HepG2 (cell line): ENCODE results near the gene NME1. TPM values are rescaled to one million over a fixed set of nuclear protein-coding genes. Genes with fewer than 3 reads are reported as not detected.

Experiments
- AGO2 ChIP-seq: fragments of 200-400 bp; formaldehyde crosslinking; optimal IDR thresholded peaks from 2 replicates; pipeline ENCODE3; 2017; ENCODE audit warnings: mild to moderate bottlenecking, low read depth, low read length, moderate library complexity
- HMG20A ChIP-seq: IDR thresholded peaks from 2 replicates; pipeline ENCODE4 v1.6.1; 2016; ENCODE audit warnings: borderline replicate concordance
- HNRNPK ChIP-seq: fragments of 200-400 bp; formaldehyde crosslinking; IDR thresholded peaks from 2 replicates; pipeline ENCODE4 v1.6.1; 2018; ENCODE audit warnings: low read length, low read depth, moderate library complexity, mild to moderate bottlenecking; ENCODE audit not compliant: poor library complexity, severe bottlenecking
- HOXA3 ChIP-seq: sonication (generic); formaldehyde crosslinking; IDR thresholded peaks from 2 replicates; pipeline ENCODE4 v1.5.0; 2020; ENCODE audit warnings: missing genetic modification reagents
- LCORL ChIP-seq, 2 experiments: fragments of 450-650 bp in 1 of 2; sonication (generic) in 1 of 2; formaldehyde crosslinking in 1 of 2; IDR thresholded peaks; 2 replicates each; pipeline versions ENCODE4 v1.5.0 to v1.6.1; 2017 to 2020; ENCODE audit warnings: antibody characterized with exemption in 1 of 2, missing genetic modification reagents in 1 of 2
- MNT ChIP-seq: fragments of 450-650 bp; IDR thresholded peaks from 2 replicates; pipeline ENCODE4 v1.6.1; 2016
- NONO ChIP-seq, 2 experiments: fragments of 450-650 bp in 1 of 2; sonication (generic) in 1 of 2; formaldehyde crosslinking in 1 of 2; IDR thresholded peaks in 1 of 2; conservative IDR thresholded peaks in 1 of 2; 2 replicates each; pipeline versions ENCODE4 v1.6.1 to v1.8.0; 2017 to 2022; ENCODE audit warnings: mild to moderate bottlenecking in 1 of 2, missing genetic modification reagents in 1 of 2, moderate library complexity in 1 of 2
- RBFOX2 ChIP-seq: fragments of 200-400 bp; formaldehyde crosslinking; IDR thresholded peaks from 2 replicates; pipeline ENCODE4 v1.6.1; 2017; ENCODE audit warnings: low read depth, mild to moderate bottlenecking, low read length
- RERE ChIP-seq: IDR thresholded peaks from 2 replicates; pipeline ENCODE4 v1.6.1; 2016; ENCODE audit warnings: low read depth, missing genetic modification reagents, missing compliant biosample characterization
- SCMH1 ChIP-seq: sonication (generic); formaldehyde crosslinking; IDR thresholded peaks from 2 replicates; pipeline ENCODE4 v1.9.0; 2021; ENCODE audit warnings: missing genetic modification reagents, mild to moderate bottlenecking, borderline replicate concordance
- ZC3H13 ChIP-seq: sonication (generic); formaldehyde crosslinking; IDR thresholded peaks from 2 replicates; pipeline ENCODE4 v1.8.1; 2023; ENCODE audit warnings: mild to moderate bottlenecking, missing genetic modification reagents, moderate library complexity
- ZNF224 ChIP-seq: sonication (generic); formaldehyde crosslinking; IDR thresholded peaks from 2 replicates; pipeline ENCODE4 v1.5.0; 2020; ENCODE audit warnings: mild to moderate bottlenecking, missing genetic modification reagents
- ZNF530 ChIP-seq: sonication (generic); formaldehyde crosslinking; IDR thresholded peaks from 2 replicates; pipeline ENCODE4 v1.5.0; 2020; ENCODE audit warnings: low read depth, mild to moderate bottlenecking, missing genetic modification reagents
- ZNF772 ChIP-seq: sonication (generic); formaldehyde crosslinking; IDR thresholded peaks from 2 replicates; pipeline ENCODE4 v1.5.0; 2020; ENCODE audit warnings: mild to moderate bottlenecking, missing genetic modification reagents
- polyA plus RNA-seq, 8 experiments: library from polyadenylated mRNA; depleted of rRNA in 3 of 8; stranded (reverse) in 7 of 8; unstranded in 1 of 8; fragments of >200 nt; fragmentation: Illumina TruSeq in 4 of 8; extraction: Trizol in 4 of 8; gene quantifications; 2 replicates each; pipeline versions ENCODE4 v1.2.1 to v1.2.3, GENCODE V29; 2011 to 2016; ENCODE audit warnings: low read depth in 4 of 8, missing spikeins in 1 of 8, mixed read lengths in 1 of 8; ENCODE audit not compliant: insufficient read depth in 1 of 8
- total RNA-seq, 5 experiments: library from RNA; depleted of rRNA; stranded (reverse); fragments of >200 nt; fragmentation: Illumina TruSeq; extraction: Trizol; gene quantifications; 2 replicates each; pipeline ENCODE4 v1.2.3, GENCODE V29; 2016; ENCODE audit warnings: low read depth in 1 of 5
- TF ChIP-seq, protein P1 (sequence below): IDR thresholded peaks from 2 replicates; pipeline ENCODE4 v1.6.1; 2016
- TF ChIP-seq, protein P2 (sequence below): sonication (generic); formaldehyde crosslinking; IDR thresholded peaks from 2 replicates; pipeline ENCODE4 v1.5.0; 2020; ENCODE audit warnings: mild to moderate bottlenecking, missing genetic modification reagents
- TF ChIP-seq, protein P3 (sequence below): IDR thresholded peaks from 2 replicates; pipeline ENCODE4 v1.6.1; 2016; ENCODE audit warnings: missing compliant biosample characterization, missing genetic modification reagents, borderline replicate concordance

Gene NME1
- total and polyA plus RNA-seq, 2 of the 13 experiments (the other 11 are each of a cell fraction or from before 2014, with no cell fraction given): 295 to 516 TPM

DNA sequence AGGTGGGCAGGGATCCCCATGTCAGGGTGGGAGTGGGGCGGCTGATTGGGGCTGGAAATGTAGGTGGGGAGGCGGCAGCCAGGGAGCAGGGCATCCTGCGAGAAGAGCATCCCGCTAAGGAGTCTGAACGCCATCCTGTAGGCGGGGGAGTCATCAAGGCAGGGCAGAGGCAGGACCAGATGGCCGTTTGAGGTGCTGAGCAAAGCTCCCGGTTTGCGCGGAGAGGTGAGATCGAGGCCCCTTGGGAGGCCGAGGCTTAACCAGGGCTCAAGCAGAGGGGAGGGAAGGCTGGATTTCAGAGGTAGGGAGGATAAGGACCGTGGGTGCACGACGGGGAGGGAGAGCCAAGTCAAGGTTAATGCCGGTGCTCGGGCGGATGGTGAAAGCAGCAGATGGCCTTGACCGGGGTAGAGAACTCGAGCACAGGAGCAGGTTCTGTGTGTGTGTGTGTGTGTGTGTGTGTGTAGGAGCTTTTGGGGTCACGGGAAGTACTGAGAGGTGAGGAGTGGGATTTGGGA is 12.4 kb downstream of the NME1 start (continued):
- TF ChIP-seq, protein P1, sequence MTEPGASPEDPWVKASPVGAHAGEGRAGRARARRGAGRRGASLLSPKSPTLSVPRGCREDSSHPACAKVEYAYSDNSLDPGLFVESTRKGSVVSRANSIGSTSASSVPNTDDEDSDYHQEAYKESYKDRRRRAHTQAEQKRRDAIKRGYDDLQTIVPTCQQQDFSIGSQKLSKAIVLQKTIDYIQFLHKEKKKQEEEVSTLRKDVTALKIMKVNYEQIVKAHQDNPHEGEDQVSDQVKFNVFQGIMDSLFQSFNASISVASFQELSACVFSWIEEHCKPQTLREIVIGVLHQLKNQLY (CRISPR knock-in tag): no peak
- TF ChIP-seq HMG20A (CRISPR knock-in tag): no peak
- TF ChIP-seq RBFOX2: no peak
- TF ChIP-seq ZC3H13: peak; percentile 71; the same call in 1 of the 2 replicates
- 0 out of 2 replicates have a peak, but pooled peaks have one; percentile 12 for TF ChIP-seq RERE (CRISPR knock-in tag)
- TF ChIP-seq, protein P2, sequence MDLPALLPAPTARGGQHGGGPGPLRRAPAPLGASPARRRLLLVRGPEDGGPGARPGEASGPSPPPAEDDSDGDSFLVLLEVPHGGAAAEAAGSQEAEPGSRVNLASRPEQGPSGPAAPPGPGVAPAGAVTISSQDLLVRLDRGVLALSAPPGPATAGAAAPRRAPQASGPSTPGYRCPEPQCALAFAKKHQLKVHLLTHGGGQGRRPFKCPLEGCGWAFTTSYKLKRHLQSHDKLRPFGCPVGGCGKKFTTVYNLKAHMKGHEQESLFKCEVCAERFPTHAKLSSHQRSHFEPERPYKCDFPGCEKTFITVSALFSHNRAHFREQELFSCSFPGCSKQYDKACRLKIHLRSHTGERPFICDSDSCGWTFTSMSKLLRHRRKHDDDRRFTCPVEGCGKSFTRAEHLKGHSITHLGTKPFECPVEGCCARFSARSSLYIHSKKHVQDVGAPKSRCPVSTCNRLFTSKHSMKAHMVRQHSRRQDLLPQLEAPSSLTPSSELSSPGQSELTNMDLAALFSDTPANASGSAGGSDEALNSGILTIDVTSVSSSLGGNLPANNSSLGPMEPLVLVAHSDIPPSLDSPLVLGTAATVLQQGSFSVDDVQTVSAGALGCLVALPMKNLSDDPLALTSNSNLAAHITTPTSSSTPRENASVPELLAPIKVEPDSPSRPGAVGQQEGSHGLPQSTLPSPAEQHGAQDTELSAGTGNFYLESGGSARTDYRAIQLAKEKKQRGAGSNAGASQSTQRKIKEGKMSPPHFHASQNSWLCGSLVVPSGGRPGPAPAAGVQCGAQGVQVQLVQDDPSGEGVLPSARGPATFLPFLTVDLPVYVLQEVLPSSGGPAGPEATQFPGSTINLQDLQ (CRISPR knock-in tag): 0 out of 2 replicates have a peak, but pooled peaks have one; percentile 23
- TF ChIP-seq LCORL (IDR thresholded peaks at IDR 0.05): peak; percentile 70
- no peak; the same call in 1 of the 2 replicates for TF ChIP-seq LCORL (CRISPR knock-in tag; IDR thresholded peaks at IDR 0.05)
- TF ChIP-seq ZNF772 (CRISPR knock-in tag): peak; percentile 8; the same call in 1 of the 2 replicates
- peak; percentile 51 for TF ChIP-seq AGO2
- TF ChIP-seq, protein P3, sequence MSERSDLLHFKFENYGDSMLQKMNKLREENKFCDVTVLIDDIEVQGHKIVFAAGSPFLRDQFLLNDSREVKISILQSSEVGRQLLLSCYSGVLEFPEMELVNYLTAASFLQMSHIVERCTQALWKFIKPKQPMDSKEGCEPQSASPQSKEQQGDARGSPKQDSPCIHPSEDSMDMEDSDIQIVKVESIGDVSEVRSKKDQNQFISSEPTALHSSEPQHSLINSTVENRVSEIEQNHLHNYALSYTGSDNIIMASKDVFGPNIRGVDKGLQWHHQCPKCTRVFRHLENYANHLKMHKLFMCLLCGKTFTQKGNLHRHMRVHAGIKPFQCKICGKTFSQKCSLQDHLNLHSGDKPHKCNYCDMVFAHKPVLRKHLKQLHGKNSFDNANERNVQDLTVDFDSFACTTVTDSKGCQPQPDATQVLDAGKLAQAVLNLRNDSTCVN (CRISPR knock-in tag): 0 out of 2 replicates have a peak, but pooled peaks have one; percentile 31
- no peak for TF ChIP-seq ZNF530
- no peak for TF ChIP-seq NONO (IDR thresholded peaks at IDR 0.05)
- no peak; the same call in 1 of the 2 replicates for TF ChIP-seq NONO (CRISPR knock-in tag; conservative IDR thresholded peaks at IDR 0.05)
- TF ChIP-seq ZNF224 (CRISPR knock-in tag): peak; percentile 79; the same call in 1 of the 2 replicates
- 0 out of 2 replicates have a peak, but pooled peaks have one; percentile 35 for TF ChIP-seq MNT
- TF ChIP-seq HOXA3 (CRISPR knock-in tag): no peak
- TF ChIP-seq SCMH1 (CRISPR knock-in tag): no peak
- TF ChIP-seq HNRNPK: no peak
